ENCODE data around the gene RAB3GAP2. TPM values are rescaled to one million over a fixed set of nuclear protein-coding genes. Genes with fewer than 3 reads are reported as not detected.
"Not testable (repeated sequence)": the region's sequence is repeated elsewhere in the genome, so short reads cannot be mapped to it uniquely, and the experiment has no call there.

Gene RAB3GAP2
- polyA plus RNA-seq, 3 donors: 29.1 to 38.9 (median 31.3) TPM

DNA sequence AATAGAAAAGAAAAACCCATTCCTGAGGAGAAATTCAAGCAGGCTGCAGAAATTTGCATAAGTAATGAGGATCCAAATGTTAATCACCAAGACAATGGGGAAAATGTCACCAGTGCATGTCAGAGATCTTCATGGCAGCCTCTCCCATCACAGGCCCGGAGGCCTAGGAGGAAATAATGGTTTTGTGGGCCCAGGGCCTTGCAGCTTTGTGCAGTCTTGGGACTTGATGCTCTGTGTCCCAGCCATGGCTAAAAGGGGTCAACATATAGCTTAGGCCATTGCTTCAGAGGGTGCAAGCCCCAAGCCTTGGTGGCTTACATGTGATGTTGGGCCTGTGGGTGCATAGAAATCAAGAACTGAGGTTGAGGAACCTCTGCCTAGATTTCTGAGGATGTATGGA, 22.7 kb downstream of the RAB3GAP2 start:
- DNase-seq (ENCODE audit: extremely low read depth in 1 of 11, low read depth in 9 of 11, low spot score in 4 of 11): no peak

DNA sequence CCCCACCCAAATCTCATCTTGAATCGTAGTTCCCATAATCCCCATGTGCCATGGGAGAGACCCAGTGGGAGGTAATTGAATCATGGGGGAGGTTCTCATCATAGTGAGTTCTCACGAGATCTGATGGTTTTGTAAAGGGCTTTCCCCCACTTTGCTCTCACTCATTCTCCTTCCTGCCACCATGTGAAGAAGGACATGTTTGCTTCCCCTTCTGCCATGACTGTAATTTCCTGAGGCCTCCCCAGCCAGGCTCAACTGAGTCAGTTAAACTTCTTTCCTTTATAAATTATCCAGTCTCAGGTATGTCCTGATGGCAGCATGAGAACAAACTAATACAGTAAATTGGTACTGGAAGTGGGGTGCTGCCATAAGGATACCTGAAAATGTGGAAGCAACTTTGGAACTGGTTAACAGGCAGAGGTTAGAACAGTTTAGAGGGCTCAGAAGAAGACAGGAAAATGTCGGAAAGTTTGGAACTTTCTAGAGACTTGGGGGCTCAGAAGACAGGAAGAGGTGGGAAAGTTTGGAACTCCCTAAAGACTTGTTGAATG, 23.5 kb downstream of the RAB3GAP2 start:
- not testable (repeated sequence) for DNase-seq (ENCODE audit: extremely low read depth in 1 of 11, low read depth in 9 of 11, low spot score in 4 of 11)

DNA sequence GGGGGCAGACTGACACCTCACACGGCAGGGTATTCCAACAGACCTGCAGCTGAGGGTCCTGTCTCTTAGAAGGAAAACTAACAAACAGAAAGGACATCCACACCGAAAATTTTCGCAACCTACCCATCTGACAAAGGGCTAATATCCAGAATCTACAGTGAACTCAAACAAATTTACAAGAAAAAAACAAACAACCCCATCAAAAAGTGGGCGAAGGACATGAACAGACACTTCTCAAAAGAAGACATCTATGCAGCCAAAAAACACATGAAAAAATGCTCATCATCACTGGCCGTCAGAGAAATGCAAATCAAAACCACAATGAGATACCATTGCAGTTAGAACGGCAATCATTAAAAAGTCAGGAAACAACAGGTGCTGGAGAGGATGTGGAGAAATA, 26.4 kb downstream of the RAB3GAP2 start:
- not testable (repeated sequence) for DNase-seq (ENCODE audit: extremely low read depth in 1 of 11, low read depth in 9 of 11, low spot score in 4 of 11)

DNA sequence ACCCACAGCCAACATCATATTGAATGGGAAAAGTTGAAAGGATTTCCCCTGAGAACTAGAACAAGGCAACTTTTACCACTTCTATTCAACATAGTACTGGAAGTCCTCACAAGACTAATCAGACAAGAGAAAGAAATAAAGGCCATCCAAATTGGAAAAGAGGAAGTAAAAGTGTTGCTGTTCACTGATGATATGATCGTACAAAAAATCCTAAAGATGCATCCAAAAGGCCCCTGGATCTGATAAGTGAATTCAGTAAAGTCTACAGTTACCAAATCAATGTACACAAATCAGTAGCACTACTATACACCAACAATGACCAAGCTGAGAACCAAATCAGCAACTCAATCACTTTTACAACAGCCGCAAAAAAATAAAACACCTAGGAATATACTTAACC, 28.3 kb downstream of the RAB3GAP2 start:
- no peak for DNase-seq (ENCODE audit: extremely low read depth in 1 of 11, low read depth in 9 of 11, low spot score in 4 of 11)

DNA sequence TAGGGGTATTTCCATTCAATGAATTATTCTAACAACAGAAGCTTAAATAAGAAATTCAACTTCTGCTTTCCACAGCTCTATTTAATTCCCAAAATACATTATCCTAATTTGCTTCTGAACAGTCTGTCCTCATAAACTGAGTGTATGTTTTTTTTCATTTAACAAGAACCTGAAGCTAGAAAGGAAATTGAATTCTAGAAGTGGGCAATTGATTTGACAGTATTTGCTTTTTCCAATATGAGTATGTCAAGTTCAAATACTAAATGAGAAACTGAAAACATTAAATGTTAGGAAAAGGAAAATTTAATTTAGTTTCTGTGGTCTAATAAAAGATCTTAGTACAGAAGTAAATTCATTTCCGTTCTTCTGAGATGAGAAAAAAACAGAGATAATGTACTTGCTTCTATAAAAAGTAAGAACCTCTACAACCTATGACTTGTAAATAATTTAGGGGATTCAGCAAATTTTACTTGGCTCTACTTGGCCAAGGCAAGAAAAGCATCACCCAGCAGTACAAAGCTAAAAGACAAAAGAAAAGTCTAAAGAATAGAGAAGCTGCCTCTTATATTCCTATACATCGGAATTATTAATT, 31.1 kb downstream of the RAB3GAP2 start:
- no peak for DNase-seq (ENCODE audit: extremely low read depth in 1 of 11, low read depth in 9 of 11, low spot score in 4 of 11)

DNA sequence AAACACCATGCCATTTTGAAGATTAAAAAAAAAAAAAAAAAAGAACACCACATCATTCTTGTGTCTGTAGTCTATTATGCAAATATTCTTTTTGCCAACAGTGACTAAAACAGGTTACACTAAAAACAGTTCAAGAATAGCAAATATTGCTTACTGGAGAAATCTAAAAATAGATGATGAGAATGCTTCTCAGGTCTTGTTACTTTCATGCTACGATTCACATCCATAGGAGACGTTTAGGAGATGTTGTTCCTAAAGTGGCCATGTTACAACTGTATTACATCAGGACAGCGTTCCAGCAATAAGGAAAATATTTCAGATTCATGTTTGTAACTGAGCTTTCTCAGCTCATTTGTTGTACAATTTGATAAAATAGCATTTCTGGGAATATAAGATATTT, 32.3 kb downstream of the RAB3GAP2 start:
- no peak for DNase-seq (ENCODE audit: extremely low read depth in 1 of 11, low read depth in 9 of 11, low spot score in 4 of 11)

DNA sequence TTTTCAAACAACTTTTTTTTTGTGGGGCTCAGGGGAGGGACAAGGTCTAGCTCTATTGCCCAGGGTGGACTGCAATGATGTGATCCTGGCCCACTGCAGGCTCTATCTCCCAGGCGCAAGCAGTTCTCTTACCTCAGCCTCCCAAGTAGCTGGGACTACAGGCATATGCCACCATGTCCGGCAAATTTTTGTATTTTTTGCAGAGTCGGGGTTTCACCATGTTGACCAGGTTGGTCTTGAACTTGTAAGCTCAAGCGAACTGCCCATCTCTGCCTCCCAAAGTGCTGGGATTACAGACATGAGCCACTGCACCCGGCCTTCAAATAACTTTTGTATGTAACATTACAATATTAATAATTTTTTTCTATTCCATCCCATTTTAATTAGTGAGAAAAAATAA, 33.0 kb downstream of the RAB3GAP2 start:
- no peak for DNase-seq (ENCODE audit: extremely low read depth in 1 of 11, low read depth in 9 of 11, low spot score in 4 of 11)

DNA sequence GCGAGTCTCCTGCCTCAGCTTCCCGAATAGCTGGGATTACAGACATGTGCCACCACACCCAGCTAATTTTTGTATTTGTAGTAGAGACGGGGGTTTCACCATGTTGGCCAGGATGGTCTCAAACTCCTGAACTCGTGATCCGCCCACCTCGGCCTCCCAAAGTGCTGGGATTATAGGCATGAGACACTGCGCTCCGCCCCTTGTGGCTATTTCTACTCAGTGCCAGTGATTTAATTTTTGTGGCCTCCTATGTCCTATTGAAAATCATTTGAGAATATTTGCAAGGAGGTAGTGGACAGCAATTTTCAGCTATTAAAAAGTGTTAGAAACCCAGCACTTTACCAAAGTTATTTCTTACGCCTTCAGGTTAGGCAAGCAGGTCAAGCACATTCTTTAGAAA, 36.0 kb downstream of the RAB3GAP2 start:
- not testable (repeated sequence) for DNase-seq (ENCODE audit: extremely low read depth in 1 of 11, low read depth in 9 of 11, low spot score in 4 of 11)

DNA sequence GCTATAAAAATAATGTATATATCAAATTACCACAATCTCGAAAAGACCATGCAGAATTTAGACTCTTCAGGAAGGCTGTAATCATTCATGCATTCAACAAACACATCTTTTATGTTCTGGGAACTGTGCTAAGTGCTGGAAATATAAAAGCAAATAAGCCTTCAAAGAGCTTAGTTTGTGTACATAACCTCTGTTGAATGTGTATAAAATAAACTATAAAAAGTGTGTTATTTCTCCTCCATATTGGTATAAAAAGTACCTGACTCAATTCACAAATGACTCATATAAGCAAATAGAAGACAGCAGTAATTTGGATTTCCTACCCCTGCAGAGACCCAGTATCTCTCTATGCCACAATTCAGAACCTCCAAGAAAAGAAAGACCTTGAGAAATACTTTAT, 36.8 kb downstream of the RAB3GAP2 start:
- DNase-seq (ENCODE audit: extremely low read depth in 1 of 11, low read depth in 9 of 11, low spot score in 4 of 11): no peak

DNA sequence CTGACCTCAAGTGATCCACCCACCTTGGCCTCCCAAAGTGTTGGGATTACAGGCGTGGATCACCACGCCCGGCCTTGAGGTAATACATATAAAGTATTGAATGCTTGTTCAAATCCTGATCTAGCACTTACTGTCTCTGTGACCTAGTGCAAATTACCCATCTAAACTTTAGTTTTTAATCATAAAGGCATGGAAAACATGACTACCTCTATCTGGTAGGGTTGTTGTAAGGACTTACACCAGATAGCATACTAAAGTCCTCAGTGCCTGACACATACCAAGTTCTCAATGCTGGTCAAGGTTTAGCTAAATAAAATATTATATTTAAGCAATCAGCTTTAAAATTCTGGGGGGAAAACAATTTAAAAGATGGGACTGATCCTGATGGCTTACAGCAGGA, 38.3 kb downstream of the RAB3GAP2 start:
- DNase-seq (ENCODE audit: extremely low read depth in 1 of 11, low read depth in 9 of 11, low spot score in 4 of 11): no peak

DNA sequence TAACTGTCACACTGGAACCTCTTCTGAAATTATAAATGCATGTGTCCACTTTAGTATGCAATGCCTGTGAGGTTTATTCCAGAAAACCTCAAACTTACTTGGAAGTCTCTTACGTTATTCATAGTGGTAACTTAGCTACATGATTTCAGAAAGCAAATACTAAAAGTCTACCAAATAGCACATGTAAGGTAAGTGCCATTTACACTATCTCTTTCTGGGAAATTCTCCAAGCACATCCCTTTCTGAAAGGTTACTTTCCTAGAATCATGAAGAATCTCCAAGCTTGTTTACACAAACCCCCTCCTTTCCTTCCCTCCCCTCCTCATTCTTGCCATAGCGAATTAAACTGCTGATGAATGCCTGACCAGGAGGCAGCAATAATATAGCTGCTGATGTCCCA, 42.5 kb downstream of the RAB3GAP2 start:
- no peak for DNase-seq (ENCODE audit: extremely low read depth in 1 of 11, low read depth in 9 of 11, low spot score in 4 of 11)

DNA sequence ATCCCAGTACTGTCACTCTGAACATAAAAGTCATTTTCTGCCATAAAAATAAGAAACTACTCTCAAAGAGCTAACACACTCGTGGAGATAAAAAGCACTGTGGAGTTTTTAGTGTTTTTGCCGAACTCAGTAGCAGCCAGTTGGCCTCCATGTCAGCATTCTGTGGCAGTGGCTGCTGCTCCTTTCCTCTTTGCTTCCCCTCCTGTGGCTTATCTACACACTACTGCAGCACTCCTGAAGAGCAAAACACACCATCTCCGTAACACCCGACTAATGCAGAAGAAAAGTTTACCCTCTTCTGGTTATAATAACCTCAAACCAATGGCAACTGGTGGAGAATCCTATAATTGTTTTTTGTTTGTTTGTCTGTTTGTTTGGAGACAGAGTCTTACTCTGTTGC, 44.9 kb downstream of the RAB3GAP2 start:
- DNase-seq (ENCODE audit: extremely low read depth in 1 of 11, low read depth in 9 of 11, low spot score in 4 of 11): no peak

DNA sequence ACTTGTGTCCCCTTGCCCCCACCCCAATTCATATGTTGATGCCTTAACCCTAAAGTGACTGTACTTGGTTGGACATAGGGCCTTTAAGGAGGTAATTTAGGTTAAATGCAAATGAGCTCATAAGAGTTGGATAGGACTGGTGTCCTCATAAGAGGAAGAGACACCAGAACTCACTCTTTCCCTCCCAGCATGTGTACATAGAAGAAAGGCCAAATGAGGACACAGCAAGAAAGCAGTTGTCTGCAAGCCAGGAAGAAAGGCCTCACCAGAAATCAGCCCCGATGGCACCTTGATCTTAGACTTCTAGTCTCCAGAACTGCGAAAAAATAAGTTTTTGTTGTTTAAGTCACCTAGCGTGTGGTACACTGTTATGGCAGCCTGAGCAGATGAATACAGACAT, 45.5 kb downstream of the RAB3GAP2 start:
- no peak for DNase-seq (ENCODE audit: extremely low read depth in 1 of 11, low read depth in 9 of 11, low spot score in 4 of 11)

DNA sequence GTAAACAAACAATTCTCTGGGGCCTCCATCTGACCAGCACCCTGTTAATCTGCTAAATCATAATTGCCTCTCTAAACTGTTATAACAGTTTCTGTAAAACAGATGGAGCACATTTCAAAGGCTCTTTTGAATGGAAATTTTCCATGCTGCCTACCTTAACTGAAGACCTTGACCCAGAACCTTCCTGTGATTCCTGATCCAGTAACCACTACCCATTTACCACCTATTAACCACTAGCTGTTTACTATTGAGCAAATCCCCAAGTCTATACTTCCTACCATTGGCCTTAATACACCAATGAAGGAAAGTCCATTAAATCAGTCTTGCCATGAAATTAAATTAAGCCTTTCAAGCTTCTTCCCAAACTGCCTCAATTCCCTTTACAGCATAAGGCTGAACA, 46.3 kb downstream of the RAB3GAP2 start:
- no peak for DNase-seq (ENCODE audit: extremely low read depth in 1 of 11, low read depth in 9 of 11, low spot score in 4 of 11)

DNA sequence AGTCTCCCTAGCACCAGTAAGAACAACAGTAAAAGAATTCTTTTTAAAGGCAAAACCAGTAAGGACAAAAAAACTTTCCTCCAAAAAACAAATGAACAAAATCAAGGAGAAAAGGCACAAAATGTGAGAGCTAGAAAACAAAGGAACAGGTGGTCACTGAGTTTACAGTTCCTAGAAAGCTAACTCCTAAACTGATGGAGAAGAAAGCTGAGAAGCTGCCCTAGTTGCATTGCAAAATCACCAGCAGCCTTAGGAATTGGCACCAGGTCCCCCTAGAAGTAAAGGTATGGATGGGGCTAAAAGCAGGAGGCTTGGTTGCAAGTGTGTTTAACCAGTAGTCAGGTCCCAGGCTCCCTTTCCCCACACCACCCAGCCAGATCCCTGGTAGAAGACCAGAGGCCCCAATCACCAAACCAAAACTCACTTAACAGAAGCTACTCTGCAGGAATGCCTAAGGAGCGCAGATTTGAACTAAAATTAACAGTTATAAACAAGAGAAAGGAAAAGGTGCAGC, 47.6 kb downstream of the RAB3GAP2 start:
- no peak for DNase-seq (ENCODE audit: extremely low read depth in 1 of 11, low read depth in 9 of 11, low spot score in 4 of 11)

DNA sequence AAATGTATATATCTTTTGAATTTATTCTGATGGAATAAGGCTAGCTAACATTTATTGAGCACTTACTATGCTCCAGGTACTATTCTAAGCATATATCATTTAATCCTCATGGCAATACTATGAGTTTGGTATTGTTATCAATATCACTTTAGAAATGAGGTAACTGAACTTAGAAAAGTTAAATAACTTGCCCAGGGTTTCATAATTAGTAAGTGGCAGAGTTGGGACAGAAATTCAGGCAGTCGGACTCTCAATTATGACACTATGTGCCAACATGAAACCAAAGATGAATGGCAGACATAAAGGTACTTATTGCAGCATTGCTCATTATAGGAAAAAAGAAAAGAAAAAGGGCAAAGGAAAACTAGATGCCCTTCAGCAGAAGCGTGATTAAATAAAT, 48.2 kb downstream of the RAB3GAP2 start:
- no peak for DNase-seq (ENCODE audit: extremely low read depth in 1 of 11, low read depth in 9 of 11, low spot score in 4 of 11)

DNA sequence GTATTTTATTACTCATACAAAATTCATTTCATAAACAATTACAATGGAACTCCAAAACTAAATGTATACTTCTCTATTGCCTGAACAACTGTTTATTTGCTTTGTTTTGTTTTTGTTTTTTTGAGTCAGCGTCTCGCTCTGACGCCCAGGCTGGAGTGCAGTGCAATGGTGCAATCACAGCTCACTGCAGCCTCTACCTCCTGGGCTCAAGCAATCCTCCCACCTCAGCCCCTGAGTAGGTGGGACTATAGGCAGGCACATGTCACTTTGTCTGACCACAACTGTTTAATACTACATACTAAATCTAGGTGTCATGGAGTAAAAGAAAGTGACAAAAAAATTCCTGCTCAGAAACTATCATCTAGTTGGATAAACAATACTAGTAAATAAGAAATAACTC, 49.3 kb downstream of the RAB3GAP2 start:
- no peak for DNase-seq (ENCODE audit: extremely low read depth in 1 of 11, low read depth in 9 of 11, low spot score in 4 of 11)

DNA sequence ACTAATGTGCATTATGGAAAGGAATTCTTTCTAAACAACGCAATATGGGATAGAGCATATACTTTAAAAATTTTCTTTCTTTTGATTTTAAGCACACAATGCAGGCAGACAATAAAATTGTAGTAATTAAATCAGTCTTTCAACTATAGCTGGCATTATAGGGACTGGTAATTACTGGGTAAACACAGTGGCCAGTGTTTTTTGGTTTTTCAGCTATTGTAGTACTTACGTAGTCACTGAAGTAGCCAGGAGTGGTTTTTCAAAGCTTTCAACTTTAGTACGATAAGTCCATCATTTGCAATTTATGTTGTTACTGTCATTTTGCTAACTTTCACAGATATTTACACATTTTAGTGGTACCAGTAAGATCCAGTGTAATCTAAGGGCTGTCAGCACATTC, 50.6 kb downstream of the RAB3GAP2 start:
- no peak for DNase-seq (ENCODE audit: extremely low read depth in 1 of 11, low read depth in 9 of 11, low spot score in 4 of 11)

DNA sequence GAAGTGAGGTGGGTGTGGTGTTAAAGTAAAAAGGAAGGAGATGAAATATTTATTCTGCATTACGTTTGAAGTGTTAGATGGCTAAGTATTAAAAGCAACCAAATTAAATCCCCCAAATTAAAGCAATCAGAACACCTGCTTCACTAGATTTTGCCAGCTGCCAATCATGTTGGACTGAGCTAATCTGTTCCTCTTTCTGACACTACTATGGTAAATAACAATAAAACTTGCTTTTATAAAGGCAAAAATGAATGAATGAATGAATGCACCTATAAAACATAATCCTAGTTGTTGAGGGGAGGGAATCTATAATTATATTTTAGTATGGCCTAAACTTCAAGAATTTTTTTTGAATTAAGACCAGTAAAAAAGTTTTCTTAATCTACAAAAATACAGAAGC, 51.0 kb downstream of the RAB3GAP2 start:
- no peak for DNase-seq (ENCODE audit: extremely low read depth in 1 of 11, low read depth in 9 of 11, low spot score in 4 of 11)

DNA sequence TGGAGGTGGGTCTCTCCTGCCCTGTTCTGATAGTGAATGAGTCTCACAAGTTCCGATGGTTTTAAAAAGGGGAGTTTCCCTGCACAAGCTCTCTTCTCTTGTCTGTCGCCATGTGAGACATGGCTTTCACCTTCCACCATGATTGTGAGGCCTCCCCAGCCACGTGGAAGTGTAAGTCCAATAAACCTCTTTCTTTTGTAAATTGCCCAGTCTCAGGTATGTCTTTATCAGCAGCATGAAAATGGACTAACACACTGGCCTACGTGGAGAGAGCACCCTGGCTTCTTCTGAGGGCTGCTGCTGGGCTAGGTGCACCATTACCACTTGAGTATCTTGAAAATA, 51.6 kb downstream of the RAB3GAP2 start:
- not testable (repeated sequence) for DNase-seq (ENCODE audit: extremely low read depth in 1 of 11, low read depth in 9 of 11, low spot score in 4 of 11)

Measured in renal cortex interstitium (tissue), 11 donors.